ENCODE results near the gene LRRTM4.

DNA sequence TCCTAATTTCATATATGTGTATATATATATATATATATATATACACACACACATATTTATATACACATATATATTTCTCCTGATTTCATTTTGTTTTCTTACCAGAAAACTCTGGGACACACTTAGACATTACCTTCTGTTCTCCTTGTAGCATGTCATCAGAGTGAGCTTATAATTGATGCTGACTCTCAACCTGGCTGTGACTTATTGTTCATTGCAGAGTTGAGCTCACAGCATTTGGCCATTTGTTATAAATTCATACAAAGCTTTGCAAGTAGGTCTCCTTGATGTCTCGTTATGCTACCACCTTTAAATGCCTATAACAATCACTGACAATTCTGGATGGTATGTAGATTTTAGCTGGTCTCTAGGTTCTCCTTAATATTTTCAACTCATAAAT lies 314.8 kb downstream of the LRRTM4 start:
- TF ChIP-seq, protein P1, sequence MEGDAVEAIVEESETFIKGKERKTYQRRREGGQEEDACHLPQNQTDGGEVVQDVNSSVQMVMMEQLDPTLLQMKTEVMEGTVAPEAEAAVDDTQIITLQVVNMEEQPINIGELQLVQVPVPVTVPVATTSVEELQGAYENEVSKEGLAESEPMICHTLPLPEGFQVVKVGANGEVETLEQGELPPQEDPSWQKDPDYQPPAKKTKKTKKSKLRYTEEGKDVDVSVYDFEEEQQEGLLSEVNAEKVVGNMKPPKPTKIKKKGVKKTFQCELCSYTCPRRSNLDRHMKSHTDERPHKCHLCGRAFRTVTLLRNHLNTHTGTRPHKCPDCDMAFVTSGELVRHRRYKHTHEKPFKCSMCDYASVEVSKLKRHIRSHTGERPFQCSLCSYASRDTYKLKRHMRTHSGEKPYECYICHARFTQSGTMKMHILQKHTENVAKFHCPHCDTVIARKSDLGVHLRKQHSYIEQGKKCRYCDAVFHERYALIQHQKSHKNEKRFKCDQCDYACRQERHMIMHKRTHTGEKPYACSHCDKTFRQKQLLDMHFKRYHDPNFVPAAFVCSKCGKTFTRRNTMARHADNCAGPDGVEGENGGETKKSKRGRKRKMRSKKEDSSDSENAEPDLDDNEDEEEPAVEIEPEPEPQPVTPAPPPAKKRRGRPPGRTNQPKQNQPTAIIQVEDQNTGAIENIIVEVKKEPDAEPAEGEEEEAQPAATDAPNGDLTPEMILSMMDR (IDR thresholded peaks at IDR 0.05): no peak
- TF ChIP-seq, protein P2, sequence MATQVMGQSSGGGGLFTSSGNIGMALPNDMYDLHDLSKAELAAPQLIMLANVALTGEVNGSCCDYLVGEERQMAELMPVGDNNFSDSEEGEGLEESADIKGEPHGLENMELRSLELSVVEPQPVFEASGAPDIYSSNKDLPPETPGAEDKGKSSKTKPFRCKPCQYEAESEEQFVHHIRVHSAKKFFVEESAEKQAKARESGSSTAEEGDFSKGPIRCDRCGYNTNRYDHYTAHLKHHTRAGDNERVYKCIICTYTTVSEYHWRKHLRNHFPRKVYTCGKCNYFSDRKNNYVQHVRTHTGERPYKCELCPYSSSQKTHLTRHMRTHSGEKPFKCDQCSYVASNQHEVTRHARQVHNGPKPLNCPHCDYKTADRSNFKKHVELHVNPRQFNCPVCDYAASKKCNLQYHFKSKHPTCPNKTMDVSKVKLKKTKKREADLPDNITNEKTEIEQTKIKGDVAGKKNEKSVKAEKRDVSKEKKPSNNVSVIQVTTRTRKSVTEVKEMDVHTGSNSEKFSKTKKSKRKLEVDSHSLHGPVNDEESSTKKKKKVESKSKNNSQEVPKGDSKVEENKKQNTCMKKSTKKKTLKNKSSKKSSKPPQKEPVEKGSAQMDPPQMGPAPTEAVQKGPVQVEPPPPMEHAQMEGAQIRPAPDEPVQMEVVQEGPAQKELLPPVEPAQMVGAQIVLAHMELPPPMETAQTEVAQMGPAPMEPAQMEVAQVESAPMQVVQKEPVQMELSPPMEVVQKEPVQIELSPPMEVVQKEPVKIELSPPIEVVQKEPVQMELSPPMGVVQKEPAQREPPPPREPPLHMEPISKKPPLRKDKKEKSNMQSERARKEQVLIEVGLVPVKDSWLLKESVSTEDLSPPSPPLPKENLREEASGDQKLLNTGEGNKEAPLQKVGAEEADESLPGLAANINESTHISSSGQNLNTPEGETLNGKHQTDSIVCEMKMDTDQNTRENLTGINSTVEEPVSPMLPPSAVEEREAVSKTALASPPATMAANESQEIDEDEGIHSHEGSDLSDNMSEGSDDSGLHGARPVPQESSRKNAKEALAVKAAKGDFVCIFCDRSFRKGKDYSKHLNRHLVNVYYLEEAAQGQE (IDR thresholded peaks at IDR 0.05; ENCODE audit: insufficient read depth in 1 of 2, low read depth in 2 of 2, low read length in 1 of 2): no peak
